Stimulated activated CD4-positive, alpha-beta T cell treated with anti-CD3 and anti-CD28 coated beads, Interleukin-4, amount 100 ng/mL, for 48 hours (primary cell): ENCODE measurements around the gene TMEM250.

Experiments
- DNase-seq, 2 donors: peaks; one replicate each; pipeline ENCODE4 v3.0.0-alpha.2; 2020; ENCODE audit warnings: low read depth in 2 of 2

The TMEM250 gene

GRCh38 chr9:136083558-136084062 is 35.1 kb downstream of the TMEM250 start:
- DNase-seq = no peak

DNA sequence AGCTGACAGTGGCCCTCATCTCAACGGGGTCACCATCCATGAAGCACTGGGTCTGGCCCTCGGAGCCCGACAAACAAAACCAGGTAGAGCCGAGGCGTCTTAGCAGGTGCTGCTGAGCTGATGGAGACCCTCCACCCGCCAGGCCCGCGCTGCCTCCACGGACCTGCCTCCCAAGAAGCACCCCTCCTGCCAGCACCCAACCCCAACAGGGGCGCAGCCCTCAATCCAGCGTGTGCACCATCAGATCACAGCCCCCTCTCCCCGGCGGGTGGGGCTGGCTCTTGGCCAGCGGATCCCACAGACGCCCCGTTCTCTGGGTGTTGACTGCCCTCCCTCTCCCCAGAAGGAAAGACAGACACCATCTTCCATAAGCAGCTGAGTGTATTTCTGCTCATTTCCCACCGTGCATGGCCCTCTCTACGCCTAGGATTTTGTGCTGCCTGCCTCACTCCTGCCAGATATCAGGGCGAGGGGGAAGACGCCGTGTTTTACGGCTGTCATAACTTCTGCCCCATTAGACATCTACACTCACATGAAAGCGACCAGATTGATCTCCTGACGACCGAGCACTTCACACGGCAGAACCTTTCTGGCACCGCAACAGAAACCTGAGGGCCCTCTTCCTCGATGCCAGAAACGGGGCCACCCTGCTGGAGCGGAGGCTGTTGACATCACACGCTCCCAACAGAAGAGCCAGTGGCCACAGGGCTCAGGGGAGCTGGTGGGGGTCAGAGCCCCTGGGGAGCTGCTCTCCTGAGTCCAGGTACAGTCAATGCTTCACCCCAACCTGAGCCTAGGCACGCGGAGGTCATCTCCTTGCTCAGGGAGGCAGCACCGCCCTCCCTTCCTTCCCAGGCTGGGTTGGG is 35.9 kb downstream of the TMEM250 start:
- no peak for DNase-seq

DNA sequence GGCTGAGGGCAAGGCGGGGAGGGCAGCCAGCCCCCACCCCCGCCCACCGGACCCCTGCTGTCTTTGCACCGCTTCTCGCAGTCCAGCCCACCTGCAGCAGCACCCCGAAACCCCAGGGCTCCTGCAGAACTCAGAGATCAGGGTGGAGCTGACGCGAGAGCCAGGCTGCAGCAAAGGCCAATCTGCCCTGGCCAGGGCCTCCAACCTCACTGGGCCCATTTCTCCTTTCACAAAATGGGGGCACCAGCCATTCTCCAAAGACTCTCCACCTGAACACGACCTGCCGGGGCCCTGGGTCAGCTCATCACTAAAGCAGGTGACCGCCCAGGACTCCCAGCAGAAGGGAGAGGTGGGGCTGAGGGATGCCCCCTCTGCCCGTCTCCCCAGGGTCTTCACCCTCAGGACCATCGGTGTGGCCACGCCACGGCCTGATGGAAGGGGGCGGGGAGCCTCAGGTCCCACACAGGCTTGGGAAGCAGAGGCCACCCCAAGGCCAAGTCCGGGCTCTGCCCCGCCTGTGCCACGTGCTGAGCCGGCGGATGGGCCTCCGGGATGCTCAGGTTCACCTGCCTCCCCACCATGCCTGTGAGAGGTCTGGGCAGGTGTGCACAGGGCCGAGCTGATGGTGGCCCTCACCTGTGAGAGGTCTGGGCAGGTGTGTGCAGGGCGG is 36.7 kb downstream of the TMEM250 start:
- no peak for DNase-seq

DNA sequence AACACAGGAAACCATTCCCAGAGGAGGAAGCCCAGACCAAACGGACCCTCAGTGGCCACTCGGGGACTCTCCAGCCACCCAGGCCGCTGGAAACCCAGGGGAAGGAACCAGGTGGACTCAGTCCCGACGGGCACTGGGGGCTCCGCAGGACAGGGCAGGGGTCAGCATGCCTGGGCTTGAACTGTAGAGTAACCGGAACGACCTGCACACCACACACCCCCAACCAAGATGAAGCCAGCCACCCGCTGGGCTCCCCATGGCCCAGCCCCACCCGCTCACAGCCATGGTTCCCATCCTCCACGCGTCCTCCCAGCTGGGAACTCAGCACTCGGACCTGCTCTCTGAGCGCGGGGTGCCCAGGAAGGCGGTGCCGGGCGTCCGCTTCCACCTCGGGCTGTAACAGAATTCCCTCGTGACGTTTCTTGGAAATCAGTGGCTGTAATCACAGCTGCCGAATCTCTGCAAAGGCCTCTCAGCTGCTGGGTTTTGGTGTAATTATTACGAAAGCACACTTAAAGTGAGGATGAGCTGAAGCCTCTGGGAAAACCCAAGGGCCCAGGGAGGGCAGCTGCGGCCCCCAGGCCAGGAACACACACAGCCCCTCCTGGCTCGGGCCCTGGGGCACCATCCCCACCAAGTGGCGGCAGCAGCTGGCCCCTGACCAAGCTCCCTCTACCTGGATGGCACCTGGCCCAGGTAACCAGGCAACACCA is 37.4 kb downstream of the TMEM250 start:
- no peak for DNase-seq

DNA sequence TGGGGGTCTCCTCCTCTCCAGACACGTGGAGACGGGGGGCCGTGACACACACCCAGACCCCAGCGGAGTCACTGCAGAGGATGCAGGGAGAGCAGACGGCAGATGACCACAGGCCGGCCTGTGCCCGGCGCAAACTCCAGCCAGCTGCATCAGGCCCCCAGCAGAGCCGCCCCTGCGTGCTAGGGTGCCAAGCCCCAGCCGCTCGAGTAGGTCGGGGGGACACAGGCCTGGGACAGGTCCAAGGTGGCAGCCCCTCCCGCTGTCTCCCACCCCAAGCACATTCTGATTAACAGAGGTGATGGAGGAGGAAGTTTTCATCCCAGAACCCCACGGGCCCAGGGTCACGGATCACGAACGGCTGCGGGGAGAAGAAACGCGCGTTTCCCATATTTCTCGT is 38.0 kb downstream of the TMEM250 start:
- DNase-seq = no peak

DNA sequence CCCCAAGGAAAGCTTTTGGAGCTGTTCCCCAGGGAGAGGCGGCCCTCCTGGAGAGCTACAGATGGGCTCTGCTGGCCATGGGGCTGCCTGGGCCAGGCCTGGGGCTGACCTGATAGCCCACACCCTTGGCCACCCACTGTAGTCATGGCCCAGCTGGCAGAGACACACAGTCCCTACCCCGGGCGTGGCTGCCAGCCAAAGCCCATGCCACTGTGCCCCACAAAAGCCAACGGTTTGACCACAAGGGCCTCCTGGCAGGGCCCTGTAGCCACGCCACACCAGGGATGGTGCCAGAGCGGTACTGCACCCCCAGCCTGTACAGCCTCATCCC is 38.8 kb downstream of the TMEM250 start:
- no peak for DNase-seq

- DNase-seq = no peak
Observed at GRCh38 chr9:136079211-136079915, 39.3 kb downstream of the TMEM250 start.

DNA sequence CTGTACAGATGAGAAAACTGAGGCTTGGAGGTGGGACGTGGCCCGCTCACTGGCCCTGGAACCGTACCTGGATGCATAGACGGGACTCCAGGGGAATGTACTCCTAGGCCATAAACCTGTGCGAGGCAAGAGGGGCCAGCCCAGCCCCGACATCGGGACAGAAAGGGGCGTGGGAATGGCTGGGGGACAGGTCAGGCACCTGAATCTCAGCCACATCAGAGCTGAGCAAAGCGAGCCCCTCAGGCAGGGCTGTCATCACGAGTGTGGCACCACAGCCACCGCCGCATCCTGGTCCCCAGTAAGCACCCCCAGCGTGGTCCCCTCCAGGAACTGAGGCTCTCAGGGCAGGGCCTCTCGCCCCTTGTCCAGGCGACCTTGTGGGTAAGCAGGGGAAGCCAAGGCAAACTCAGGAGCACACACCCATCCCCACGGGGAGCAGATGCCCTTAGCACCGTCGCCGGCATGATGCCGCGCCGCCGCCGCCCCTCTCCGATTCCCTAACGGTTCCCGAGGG is 40.1 kb downstream of the TMEM250 start:
- DNase-seq = no peak

DNA sequence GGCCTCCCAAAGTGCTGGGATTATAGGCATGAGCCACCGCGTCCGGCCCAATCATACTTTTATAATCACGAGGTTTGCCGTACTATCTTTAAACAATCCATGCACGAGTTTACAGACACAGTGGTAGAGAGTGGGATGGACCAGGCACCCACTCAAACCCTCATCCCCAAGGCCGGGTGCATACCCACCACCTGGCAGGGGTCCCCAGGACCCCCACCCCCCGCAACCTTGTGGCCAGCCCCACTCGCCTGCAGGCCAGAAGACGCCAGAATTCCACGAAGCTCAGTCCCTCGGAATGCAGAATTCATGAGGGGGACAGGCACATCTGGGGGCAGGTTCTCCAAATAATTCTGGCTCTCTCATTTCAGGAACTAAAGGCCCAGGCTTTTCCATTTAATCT is 40.7 kb downstream of the TMEM250 start:
- DNase-seq = no peak

DNA sequence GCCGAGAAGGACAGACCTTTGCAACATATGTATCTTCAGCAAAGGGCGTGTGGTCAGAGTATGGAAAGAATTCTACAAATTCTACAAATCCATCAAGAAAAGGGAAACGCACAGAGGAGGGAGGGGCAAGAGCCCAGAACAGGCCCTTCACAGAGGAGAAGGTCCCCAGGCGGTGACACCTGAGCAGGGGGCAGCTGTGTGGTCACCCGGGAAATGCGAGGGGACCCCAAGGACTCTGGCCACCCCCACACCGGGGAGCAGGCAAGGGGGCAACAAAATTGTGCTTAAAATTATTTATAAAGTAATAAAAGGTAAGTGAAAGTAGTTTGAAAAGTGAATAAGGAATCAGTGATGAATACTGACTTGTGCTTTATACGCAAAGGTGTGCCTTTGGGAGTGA is 41.2 kb downstream of the TMEM250 start:
- no peak for DNase-seq

GRCh38 chr9:136075881-136076678 is 42.6 kb downstream of the TMEM250 start:
- DNase-seq = no peak

DNA sequence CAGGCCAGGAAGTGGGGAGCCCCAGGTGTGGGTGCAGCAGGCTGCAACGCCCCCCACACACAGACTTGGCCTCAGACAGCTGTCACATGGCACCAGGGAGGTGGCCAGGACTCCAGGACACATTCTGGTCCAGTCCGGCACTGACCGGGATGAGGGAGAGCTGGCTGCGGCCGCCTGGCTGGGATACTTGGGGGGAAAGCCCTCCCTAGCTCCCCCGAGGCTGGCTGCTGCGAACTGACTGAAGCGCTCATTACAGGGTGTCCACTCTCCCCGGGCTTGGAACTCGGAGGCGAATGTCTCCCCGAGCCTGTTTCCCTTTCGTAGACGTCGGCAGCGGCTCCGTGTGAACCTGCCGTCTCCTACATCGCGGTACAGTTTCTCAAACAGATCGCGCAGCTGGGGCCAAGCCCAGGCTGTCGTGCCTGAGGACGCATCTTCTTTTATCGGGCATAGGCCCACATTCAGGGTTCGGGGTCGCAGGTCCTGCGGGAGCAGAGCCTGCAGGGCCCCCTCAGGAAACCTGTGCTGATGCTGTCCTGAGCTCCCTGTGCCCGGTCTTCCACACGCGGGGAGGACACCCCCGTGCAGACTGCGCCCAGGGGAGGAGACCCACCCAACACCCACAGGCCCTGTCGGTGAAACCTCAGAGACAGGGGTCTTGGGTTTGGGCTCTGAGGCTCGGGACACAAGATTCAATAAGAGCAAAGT is 43.4 kb downstream of the TMEM250 start:
- no peak for DNase-seq

GRCh38 chr9:136074706-136075105 is 44.0 kb downstream of the TMEM250 start:
- DNase-seq = no peak
